ENCODE measurements around the gene RNASET2. TPM values are rescaled to one million over a fixed set of nuclear protein-coding genes. Genes with fewer than 3 reads are reported as not detected.

The RNASET2 gene
- total RNA-seq = 5.6 and 9.1 TPM in 2 replicates

GRCh38 chr6:166956444-166957086, at the start of gene RNASET2:
RNASET2 (minus strand) TSS chr6:166956550; CDS start chr6:166956182, 368 bp downstream.

GRCh38 chr6:166999145-166999883, 43.0 kb upstream of the RNASET2 start, which contains the start of gene CEP43:
CEP43 (plus strand) TSS chr6:166999397; CDS start chr6:166999413, 16 bp downstream.

Small RNA genes lying within 50 kb of the gene (small RNA-seq; reads per million reads assigned to genes)
- gene MIR3939 = 0.08 reads per million

Other genes with a start within 250 kb of the RNASET2 start
- 10.8 and 11.8 TPM in 2 replicates for gene CEP43, start 42.8 kb upstream of the RNASET2 start, total RNA-seq
- not detected in 2 replicates for gene CCR6, start 166.5 kb upstream of the RNASET2 start, total RNA-seq
- not detected in 2 replicates for gene GPR31, start 201.4 kb upstream of the RNASET2 start, total RNA-seq

Data from vein endothelial cell (primary cell).